Rectal smooth muscle tissue (tissue), 1 donor: Measurements from ENCODE around the gene RRN3.
A peak's percentile ranks its signal among the peaks of the same experiment; 100 is the strongest.
"Not testable (repeated sequence)": the region's sequence is repeated elsewhere in the genome, so short reads cannot be mapped to it uniquely, and the experiment has no call there.

ENCODE experiments used
- H3K27ac ChIP-seq: one replicate; pipeline ENCODE4 v1.7.0; 2013; ENCODE audit warnings: low read depth, low read length, inconsistent platforms
- H3K27me3 ChIP-seq: one replicate; pipeline ENCODE4 v1.7.0; 2013; ENCODE audit warnings: low read length; ENCODE audit not compliant: control insufficient read depth, insufficient read depth
- H3K36me3 ChIP-seq: one replicate; pipeline ENCODE4 v1.7.0; 2013; ENCODE audit warnings: low read length; ENCODE audit not compliant: control insufficient read depth, insufficient read depth
- H3K4me1 ChIP-seq: one replicate; pipeline ENCODE4 v1.7.0; 2013; ENCODE audit warnings: low read length; ENCODE audit not compliant: control insufficient read depth, insufficient read depth
- H3K4me3 ChIP-seq: one replicate; pipeline ENCODE4 v1.7.0; 2013; ENCODE audit warnings: low read length
- H3K9ac ChIP-seq: one replicate; pipeline ENCODE4 v1.7.0; 2013; ENCODE audit warnings: low read length

Gene RRN3

GRCh38 chr16:15053904-15054303 lies 40.2 kb downstream of the RRN3 start:
- Histone ChIP-seq H3K27me3 (no peaks in the 10 kb centered on the region), H3K4me1 (peaks cover 3% of the 10 kb centered on the region), H3K36me3 (no peaks in the 10 kb centered on the region), H3K4me3 (peak overlapping the region; percentile 1), H3K9ac (no peak overlapping the region), H3K27ac (no peak overlapping the region)

- Histone ChIP-seq H3K27ac (no peak overlapping the region), H3K27me3 (no peaks in the 10 kb centered on the region), H3K36me3 (no peaks in the 10 kb centered on the region), H3K4me3 (no peak overlapping the region), H3K9ac (no peak overlapping the region), H3K4me1 (peaks cover 3% of the 10 kb centered on the region)
Observed at GRCh38 chr16:15052747-15053476, 41.2 kb downstream of the RRN3 start.

- peaks cover 5% of the 10 kb centered on the region for H3K36me3 ChIP-seq
- no peak overlapping the region for H3K4me3 ChIP-seq
- H3K9ac ChIP-seq: no peak overlapping the region
- H3K27me3 ChIP-seq: no peaks in the 10 kb centered on the region
- H3K4me1 ChIP-seq: peaks cover 3% of the 10 kb centered on the region
- H3K27ac ChIP-seq: no peak overlapping the region
Observed at GRCh38 chr16:15051387-15051951, 42.6 kb downstream of the RRN3 start.

- not testable (repeated sequence) for H3K4me1 ChIP-seq, H3K36me3 ChIP-seq, H3K4me3 ChIP-seq, H3K27me3 ChIP-seq, H3K9ac ChIP-seq, H3K27ac ChIP-seq
Observed at GRCh38 chr16:15050440-15050839, 43.6 kb downstream of the RRN3 start.

- Histone ChIP-seq H3K4me3 (no peak overlapping the region), H3K9ac (no peak overlapping the region), H3K4me1 (no peaks in the 10 kb centered on the region), H3K27me3 (no peaks in the 10 kb centered on the region), H3K36me3 (peaks cover 5% of the 10 kb centered on the region), H3K27ac (no peak overlapping the region)
Observed at GRCh38 chr16:15049581-15050180, 44.4 kb downstream of the RRN3 start.

GRCh38 chr16:15046692-15047376 lies 47.2 kb downstream of the RRN3 start:
- Histone ChIP-seq H3K36me3 (peaks cover 10% of the 10 kb centered on the region), H3K27me3 (no peaks in the 10 kb centered on the region), H3K9ac (no peak overlapping the region), H3K4me3 (no peak overlapping the region), H3K27ac (no peak overlapping the region), H3K4me1 (no peaks in the 10 kb centered on the region)

- not testable (repeated sequence) for H3K9ac ChIP-seq, H3K4me3 ChIP-seq, H3K27me3 ChIP-seq, H3K27ac ChIP-seq, H3K4me1 ChIP-seq
- H3K36me3 ChIP-seq: peaks cover 11% of the 10 kb centered on the region
Observed at GRCh38 chr16:15045270-15045669, 48.8 kb downstream of the RRN3 start.

- no peaks in the 10 kb centered on the region for H3K4me1 ChIP-seq
- no peaks in the 10 kb centered on the region for H3K27me3 ChIP-seq
- H3K4me3 ChIP-seq: no peak overlapping the region
- H3K27ac ChIP-seq: no peak overlapping the region
- no peak overlapping the region for H3K9ac ChIP-seq
- H3K36me3 ChIP-seq: peaks cover 16% of the 10 kb centered on the region
Observed at GRCh38 chr16:15044286-15044685, 49.8 kb downstream of the RRN3 start.

GRCh38 chr16:15043344-15043743 lies 50.7 kb downstream of the RRN3 start:
- no peaks in the 10 kb centered on the region for H3K27me3 ChIP-seq
- peaks cover 22% of the 10 kb centered on the region for H3K36me3 ChIP-seq
- no peak overlapping the region for H3K27ac ChIP-seq
- H3K9ac ChIP-seq: no peak overlapping the region
- H3K4me1 ChIP-seq: no peaks in the 10 kb centered on the region
- H3K4me3 ChIP-seq: no peak overlapping the region

GRCh38 chr16:15041271-15042004 lies 52.6 kb downstream of the RRN3 start:
- Histone ChIP-seq H3K9ac (no peak overlapping the region), H3K27ac (no peak overlapping the region), H3K4me1 (no peaks in the 10 kb centered on the region), H3K27me3 (no peaks in the 10 kb centered on the region), H3K4me3 (no peak overlapping the region), H3K36me3 (peaks cover 19% of the 10 kb centered on the region)

- no peaks in the 10 kb centered on the region for H3K4me1 ChIP-seq
- no peaks in the 10 kb centered on the region for H3K27me3 ChIP-seq
- H3K4me3 ChIP-seq: no peak overlapping the region
- no peak overlapping the region for H3K27ac ChIP-seq
- H3K9ac ChIP-seq: no peak overlapping the region
- H3K36me3 ChIP-seq: peaks cover 39% of the 10 kb centered on the region
Observed at GRCh38 chr16:15038689-15039088, 55.4 kb downstream of the RRN3 start.

- Histone ChIP-seq H3K4me3 (no peak overlapping the region), H3K36me3 (peaks cover 46% of the 10 kb centered on the region), H3K27ac (no peak overlapping the region), H3K9ac (no peak overlapping the region), H3K27me3 (no peaks in the 10 kb centered on the region), H3K4me1 (no peaks in the 10 kb centered on the region)
Observed at GRCh38 chr16:15037745-15038144, 56.3 kb downstream of the RRN3 start.
